NCI-H82 treated with DMSO at 0.1 percent for 48 hours (cell line): ENCODE data around the gene CLASRP.
"Not testable (repeated sequence)": the region's sequence is repeated elsewhere in the genome, so short reads cannot be mapped to it uniquely, and the experiment has no call there.

Experiments
- DNase-seq: peaks from one replicate; lab custom pipeline; 2025; ENCODE audit not compliant: unreplicated experiment; lab: John Stamatoyannopoulos, UW

CLASRP gene, protein sequence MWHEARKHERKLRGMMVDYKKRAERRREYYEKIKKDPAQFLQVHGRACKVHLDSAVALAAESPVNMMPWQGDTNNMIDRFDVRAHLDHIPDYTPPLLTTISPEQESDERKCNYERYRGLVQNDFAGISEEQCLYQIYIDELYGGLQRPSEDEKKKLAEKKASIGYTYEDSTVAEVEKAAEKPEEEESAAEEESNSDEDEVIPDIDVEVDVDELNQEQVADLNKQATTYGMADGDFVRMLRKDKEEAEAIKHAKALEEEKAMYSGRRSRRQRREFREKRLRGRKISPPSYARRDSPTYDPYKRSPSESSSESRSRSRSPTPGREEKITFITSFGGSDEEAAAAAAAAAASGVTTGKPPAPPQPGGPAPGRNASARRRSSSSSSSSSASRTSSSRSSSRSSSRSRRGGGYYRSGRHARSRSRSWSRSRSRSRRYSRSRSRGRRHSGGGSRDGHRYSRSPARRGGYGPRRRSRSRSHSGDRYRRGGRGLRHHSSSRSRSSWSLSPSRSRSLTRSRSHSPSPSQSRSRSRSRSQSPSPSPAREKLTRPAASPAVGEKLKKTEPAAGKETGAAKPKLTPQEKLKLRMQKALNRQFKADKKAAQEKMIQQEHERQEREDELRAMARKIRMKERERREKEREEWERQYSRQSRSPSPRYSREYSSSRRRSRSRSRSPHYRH

DNA sequence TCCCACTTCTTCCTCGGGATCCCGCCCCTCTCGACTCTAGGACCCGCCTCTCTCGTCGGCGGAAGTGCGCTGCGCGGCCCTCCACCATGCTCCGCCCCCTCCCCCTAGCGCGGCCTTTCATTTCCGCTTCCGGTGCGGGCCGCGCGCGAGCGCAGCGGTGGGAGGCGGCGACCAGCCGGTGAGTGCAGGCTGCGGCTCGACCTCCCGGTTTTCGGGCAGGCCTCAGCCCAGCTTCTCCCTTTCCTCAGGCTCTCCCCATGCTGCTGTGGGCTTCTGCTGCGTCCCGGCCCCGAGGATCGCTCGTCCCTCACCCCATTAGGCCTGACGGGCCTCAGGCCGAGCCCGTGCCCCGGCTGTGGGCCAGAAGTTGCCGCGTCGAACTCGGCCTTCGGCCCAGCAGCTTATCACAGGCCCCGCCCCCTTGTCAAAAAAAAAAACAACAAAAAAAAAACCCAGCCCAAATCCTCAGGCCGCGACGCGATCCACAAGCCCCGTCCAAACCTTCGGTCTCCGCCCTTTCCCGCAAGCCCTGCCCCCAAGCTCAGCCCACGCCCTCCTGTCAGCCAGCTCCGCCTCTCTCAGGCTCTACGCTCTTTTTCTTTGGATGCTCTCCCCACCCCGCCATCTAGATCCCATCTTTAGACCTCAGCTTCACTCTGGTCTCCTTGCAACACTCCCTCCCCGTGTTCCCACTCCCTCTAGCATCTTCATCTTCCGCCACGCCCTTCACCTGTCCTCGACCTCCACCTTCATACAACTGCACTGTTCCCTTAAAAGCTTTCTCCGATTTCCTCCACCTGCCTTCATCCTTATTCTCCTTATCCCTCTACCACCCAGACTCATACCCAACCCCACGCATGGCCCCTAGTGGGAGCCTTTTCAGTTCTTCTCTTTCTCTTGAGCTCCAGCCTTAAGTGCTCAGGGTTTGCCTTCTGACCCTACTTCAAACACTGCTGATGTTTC, at the start of gene CLASRP:
CLASRP (plus strand) TSS at position 115 of the 963 bp plus-strand sequence. CDS start 1,168 bp downstream, outside the sequence.
- DNase-seq = peak; percentile 77

DNA sequence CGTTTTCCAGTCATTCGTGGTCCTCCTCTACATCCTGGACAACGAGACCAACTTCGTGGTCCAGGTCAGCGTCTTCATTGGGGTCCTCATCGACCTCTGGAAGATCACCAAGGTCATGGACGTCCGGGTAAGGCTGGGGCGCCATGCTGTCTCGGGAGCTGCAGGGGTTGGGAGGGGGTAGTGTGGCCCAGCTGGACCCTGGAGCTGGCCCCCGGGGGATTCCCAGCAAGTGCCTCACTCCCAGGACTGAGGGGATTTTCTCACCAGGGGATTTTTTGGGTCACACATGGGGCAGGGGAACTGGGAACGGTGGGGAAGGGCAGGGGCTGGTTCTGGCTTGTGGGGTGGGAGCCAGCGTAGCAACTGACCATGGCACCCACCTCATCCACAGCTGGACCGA, 48.4 kb upstream of the CLASRP start:
- no peak for DNase-seq

DNA sequence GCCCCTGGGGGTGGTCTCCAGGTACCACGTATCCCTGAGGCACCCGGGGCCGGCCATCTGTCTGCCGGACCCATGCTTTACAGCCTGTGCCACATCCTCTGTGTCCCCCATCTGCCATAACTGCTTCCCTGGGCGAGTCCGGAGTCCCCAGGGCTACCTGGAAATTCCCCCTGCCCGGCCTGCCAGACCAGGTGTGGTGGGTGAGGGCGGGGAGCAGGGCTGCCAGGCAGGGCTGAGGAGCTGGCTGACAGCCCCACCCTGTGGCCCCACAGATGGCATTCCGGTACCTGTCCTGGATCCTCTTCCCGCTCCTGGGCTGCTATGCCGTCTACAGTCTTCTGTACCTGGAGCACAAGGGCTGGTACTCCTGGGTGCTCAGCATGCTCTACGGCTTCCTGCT, 47.9 kb upstream of the CLASRP start:
- no peak for DNase-seq

DNA sequence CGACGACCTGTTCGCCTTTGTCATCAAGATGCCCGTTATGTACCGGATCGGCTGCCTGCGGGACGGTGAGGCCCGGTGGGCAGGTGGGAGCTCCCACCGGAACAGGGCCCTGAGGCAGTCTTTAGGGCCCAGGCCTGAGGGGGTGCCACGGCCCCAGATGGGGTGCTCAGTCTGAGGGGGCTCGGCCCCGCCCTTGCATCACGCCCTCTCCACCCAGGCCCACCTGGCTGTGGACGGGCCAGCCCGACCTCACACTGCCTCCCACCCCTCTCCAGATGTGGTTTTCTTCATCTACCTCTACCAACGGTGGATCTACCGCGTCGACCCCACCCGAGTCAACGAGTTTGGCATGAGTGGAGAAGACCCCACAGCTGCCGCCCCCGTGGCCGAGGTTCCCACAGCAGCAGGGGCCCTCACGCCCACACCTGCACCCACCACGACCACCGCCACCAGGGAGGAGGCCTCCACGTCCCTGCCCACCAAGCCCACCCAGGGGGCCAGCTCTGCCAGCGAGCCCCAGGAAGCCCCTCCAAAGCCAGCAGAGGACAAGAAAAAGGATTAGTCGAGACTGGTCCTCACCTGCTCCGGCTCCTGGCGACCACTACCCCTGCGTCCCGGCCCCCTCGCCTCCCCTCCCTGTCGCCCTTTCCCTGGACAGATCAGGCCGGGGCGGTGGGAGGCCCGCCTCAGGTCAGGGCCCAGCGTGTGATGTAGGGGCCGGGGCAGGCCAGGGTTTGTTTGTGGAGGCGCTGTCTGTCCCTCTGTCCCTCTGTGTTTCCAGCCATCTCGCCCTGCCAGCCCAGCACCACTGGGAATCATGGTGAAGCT, 46.3 kb upstream of the CLASRP start:
- no peak for DNase-seq

DNA sequence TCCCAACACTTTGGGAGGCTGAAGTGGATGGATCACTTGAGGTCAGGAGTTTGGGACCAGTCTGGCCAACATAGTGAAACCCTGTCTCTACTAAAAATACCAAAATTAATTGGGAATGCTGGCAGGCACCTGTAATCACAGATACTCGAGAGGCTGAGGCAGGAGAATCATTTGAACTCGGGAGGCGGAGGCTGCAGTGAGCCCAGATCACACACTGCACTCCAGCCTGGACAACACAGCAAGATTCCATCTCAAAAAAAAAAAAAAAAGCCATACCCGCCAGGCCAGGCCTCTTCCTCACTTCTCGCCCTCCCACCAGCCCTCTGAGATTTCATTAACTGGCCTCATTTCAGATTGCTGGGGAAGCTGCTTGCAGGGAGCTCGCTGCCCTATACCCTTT, 45.3 kb upstream of the CLASRP start:
- DNase-seq = no peak

DNA sequence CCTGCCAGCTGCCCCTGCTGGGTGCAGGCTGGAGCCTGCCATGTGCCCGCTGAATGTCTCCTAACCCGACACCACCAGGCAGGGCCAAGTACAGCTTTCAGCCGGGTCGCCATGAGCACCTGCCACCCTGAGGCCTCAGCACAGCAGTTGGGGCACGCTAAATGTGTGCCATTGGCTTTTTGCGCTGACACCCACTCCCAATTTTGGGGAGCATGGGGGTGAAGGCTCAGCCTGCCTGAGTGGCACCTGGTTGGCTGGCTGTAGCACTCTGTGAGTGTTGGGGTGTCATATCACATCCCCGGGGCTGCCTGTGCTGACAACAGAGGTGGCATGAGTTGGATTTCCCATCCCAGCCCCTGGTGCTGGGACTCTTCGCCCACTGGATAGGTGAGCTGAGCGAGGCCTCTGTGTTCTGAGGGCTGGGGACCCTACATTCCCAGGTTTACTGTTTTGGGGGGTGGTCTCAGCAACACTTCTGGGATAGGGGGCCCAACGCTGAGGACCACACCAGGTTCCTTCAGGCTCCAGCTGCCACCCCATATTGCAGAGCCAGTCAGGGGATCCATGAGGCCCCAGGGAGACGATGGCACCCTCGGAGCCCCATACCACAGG, 44.8 kb upstream of the CLASRP start:
- no peak for DNase-seq

DNA sequence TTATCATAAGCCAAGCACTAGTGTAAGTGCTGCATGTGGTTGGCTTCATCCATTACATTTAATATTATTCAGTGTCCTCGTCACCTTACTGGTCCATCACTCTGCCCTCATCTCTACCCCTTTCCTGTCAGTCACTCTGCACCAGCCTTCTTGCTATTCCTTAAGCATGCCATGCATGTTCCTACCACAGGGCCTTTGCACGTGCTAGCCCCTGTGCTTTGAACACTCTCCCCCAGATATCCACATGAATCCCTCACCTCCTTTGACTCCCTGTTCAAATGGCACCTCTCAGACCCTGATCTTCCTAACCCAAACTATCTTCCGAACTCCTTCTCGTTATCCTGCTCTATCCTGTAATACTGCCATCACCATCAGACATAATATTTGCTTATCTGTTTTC, 40.8 kb upstream of the CLASRP start:
- no peak for DNase-seq

DNA sequence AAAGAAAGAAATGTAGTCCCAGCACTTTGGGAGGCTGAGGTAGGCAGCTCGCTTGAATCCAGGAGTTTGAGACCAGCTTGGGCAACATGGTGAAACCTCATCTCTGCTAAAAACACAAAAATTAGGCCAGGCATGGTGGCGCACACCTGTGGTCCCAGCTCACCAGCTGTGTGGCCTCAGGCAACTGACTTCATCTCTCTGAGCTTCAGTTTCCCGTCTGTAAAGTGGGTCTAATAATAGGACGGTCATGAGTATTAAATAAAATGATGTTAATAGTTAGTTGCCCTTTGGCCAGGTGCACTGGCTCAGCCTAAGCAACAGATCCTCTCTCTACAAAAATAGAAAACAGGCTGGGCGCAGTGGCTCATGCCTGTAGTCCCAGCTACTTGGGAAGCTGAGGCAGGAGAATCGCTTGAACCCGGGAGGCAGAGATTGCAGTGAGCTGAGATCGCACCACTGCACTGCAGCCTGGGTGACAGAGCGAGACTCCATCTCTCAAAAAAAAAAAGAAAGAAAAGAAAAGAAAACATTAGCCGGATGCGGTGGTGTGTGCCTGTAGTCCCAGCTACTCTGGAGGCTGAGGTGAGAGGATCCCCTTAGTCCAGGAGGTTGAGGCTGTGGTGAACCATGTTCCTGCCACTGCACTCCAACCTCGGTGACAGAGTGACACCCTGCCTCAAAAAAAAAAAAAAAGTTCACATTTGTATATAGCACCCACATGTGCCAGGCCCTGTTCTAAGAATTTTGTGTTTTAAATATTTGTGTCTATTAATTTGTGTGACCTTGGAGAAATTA, 39.5 kb upstream of the CLASRP start:
- not testable (repeated sequence) for DNase-seq

DNA sequence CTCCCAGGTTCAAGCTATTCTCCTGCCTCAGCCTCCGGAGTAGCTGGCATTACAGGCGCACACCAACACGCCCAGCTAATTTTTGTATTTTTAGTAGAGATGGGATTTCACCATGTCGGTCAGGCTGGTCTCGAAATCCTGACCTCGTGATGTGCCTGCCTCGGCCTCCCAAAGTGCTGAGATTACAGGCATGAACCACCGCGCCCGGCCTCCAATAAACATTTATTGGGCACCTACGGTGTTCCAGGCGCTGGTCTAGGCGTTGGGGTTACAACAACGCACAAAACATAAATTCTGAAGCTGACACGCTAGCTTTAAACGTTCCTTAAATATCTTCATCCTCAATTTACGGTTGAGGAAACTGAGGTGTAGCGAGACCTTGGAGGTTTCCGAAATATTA, 38.2 kb upstream of the CLASRP start:
- DNase-seq = not testable (repeated sequence)

DNA sequence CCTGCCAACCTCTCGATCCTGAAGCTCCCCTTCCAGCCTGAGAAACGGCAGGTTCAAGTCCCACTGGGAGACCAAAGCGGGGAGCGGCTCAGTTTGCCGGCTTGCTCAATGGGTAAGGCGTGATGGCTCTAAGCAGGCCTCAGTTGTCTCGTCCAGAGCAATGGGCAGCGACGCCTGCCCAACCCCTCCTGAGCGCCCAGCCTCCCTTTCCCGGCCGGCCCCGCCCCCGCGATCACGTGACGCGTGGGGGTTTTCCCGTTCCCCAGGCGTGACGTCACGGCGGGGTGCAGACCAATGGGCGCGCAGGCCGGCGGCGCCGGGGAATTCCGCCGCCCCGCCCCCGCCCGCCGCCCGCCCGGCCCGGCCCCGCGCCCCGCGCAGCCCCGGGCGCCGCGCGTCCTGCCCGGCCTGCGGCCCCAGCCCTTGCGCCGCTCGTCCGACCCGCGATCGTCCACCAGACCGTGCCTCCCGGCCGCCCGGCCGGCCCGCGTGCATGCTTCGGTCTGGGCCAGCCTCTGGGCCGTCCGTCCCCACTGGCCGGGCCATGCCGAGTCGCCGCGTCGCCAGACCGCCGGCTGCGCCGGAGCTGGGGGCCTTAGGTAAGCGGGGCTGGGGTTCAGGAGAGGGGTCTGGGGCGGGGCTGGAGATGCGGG, 37.6 kb upstream of the CLASRP start, which contains the start of gene RELB:
RELB (plus strand) TSS at position 378 of the 653 bp plus-strand sequence; CDS start at position 494, 116 bp downstream.
- peak; percentile 52 for DNase-seq

DNA sequence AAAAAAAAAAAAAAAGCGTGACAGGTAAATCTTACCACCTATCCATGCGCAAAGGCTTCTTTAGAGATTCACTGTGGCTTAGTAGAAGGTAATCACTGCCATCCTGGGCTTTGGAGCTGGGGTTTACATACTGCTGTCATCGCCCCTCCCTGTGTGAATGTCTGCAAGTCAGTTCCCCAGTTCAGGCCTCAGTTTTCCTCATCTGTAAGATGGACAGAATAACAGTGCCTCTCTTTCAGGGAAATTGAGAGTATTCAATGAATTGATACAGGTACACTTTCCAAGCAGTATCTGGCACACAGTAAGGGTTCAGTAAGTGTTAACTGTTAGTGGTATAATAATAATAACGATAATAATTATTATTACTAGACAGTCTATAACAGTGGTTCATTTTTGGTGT, 35.4 kb upstream of the CLASRP start:
- DNase-seq = no peak

DNA sequence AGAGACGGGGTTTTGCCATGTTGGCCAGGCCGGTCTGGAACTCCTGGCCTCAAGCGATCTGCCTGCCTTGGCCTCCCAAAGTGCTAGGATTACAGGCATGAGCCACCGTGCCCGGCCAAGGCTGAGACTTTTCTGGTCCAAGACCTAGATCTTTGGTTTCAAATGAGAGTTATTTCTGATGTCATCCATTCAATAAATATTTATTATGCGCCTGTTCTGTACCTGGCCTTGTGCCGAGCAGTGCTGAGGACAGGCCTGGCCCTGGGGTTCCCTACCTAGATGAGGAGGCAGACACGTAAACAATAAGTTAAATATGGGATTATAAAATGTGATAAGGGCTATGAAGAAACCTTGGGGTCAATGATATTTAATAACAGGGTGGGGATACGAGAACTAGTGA, 33.1 kb upstream of the CLASRP start:
- no peak for DNase-seq

DNA sequence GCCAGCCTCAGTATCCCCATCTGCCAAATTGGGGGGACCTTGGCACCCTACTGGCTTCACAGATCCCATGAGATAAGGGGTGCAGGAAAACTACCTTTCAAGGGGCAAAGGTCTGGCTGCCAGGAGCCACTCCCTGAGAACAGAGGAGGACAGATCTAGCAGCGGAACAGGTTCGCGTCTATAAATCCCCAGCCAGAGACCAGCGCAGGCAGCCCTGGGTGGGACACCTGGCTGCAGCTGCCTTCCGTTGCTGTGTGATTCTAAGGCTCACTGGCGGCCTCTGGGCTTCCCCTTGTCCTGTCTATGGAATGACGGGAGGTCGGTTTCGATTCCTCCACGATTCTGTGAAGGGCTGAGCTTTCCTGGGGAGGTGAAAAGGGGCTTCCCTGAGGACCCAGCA, 30.3 kb upstream of the CLASRP start:
- DNase-seq = no peak

DNA sequence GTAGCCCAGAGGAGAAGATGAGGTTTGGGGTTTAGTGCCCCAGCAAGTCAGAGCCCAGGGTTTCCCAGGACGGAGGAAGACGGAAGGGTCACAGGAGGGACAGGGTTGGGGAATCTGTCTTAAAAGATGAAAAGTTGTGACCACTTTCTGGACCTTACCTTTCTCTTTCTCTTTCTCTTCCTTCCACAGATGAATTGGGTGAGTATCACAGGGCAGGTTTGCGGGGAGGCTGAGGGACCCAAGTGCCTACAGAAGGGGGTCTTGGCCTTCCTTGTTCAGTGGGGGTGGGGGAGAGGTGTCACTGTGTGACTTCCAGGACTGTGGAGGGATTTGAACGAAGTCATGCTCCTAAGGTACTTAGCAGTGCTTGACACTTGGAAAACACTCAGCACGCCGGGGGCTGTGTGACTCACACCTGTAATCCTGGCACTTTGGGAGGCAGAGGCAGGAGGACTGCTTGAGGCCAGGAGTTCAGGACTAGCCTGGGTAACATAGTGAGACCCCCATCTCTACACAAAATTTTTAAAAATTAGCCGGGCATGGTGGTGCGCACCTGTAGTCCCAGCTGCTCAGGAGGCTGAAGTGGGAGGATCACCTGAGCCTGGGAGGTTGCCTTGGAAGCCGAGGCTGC, 29.1 kb upstream of the CLASRP start:
- DNase-seq = no peak

DNA sequence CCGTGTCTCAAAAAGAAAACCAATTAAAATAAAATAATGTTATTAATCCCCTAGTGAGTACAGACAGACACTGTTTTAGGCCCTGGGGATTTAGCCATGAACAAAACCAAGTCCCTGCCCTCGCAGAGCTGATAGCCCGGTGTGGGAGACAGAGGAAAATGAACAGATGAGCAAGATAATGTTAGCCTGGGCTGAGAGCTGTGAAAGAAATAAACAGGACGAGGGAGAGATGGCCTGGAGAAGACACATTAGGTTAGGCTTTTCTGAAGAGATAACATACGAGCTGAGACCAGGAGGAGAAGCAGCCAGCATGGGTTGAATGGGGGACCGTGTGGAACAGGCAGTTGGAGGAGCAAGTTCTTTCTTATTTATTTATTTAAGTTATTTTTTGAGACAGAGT, 28.5 kb upstream of the CLASRP start:
- DNase-seq = no peak

DNA sequence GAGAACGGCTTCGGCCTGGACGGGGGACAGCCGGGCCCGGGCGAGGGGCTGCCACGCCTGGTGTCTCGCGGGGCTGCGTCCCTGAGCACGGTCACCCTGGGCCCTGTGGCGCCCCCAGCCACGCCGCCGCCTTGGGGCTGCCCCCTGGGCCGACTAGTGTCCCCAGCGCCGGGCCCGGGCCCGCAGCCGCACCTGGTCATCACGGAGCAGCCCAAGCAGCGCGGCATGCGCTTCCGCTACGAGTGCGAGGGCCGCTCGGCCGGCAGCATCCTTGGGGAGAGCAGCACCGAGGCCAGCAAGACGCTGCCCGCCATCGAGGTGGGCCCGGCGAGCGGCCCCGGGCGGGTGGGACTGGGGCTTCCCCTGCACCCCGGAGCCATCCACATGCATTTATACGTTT, 26.9 kb upstream of the CLASRP start:
- no peak for DNase-seq

DNA sequence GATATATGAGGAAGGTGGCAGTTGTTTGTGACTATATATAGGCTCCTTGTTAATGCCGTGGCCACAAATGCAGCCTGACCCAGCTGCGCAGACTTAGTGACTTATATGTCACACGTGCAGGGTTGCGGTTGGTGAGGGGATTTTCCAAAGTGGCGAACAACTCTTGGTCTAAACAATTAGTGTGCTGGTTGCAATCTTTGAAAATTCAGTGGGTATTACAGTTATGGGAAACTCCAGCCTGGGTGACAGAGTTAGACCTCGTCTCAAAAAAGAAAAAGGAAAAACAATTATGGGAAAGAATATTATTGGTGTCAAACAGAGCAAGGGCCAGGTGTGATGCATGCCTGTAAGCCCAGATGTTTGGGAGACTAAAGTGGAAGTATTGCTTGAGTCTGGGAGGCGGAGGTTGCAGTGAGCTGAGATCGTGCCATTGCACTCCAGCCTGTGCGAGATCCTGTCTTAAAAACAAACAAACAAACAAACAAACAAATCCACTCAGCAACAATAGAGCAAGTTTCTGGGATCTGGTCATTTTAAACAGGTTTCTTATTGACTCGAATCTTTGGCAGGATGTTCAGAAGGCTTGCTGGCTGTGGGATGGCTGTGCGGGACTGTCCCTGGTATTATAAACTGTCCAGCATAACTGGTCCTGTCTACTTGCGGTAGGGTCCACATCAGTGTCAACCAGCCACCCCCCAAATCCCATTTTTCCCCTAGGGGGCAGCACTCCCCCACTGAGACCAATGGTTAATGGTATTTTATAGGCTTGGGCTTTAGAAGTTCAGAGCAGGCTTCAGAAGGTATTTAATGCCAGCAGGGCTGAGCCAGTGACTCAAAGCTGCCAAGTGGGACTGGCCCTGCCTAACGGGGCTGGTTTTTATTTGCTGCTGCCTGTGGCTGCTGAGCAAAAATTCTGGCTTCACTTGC, 22.2 kb upstream of the CLASRP start:
- peak; percentile 69 for DNase-seq
